Thyroid gland (tissue), 4 donors: ENCODE results near the gene RNASET2.

Source experiments
- POLR2A ChIP-seq, 2 donors: fragments of 450-650 bp; IDR thresholded peaks; one replicate each; pipeline ENCODE4 v1.6.1; 2017; ENCODE audit warnings: antibody characterized with exemption in 2 of 2, mild to moderate bottlenecking in 2 of 2, moderate library complexity in 1 of 2
- TF ChIP-seq, protein P1 (sequence below), 6 experiments: fragments of 200-600 bp in 3 of 6; fragments of 450-650 bp in 3 of 6; sonication (generic) in 3 of 6; IDR thresholded peaks; one replicate each; pipeline ENCODE4 v1.5.1; 2016 to 2019; ENCODE audit warnings: antibody characterized with exemption in 6 of 6, mild to moderate bottlenecking in 2 of 6, inconsistent platforms in 1 of 6, moderate library complexity in 1 of 6

DNA sequence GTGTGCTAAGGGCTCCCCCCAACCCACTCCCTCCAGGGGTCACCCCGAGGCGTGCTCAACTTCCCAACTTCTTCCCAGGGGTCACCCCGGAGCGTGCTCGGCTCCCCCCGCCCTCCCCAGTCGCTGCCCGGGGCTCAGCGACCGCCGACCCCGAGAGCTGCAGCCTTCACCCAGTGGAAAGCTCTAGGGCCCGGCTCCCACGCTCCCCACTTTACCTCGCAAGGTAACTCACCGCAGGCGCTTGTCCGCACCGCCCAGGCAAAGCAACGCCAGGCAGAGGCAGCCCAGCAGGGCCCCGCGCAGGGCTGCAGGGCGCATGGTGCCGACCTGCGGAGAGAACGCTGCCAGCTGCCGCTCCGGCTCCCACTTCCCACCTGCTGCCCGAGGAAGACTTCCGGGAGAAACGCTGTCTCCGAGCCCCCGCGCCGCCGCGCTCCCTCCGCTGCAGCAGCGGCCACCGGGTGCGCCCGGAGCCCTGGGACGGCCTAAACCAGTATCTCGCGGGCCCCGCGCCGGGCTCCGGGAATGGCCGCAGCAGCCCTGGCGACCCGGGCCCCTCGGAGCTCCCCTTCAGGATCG lies 396 bp downstream of the RNASET2 start:
- TF ChIP-seq POLR2A (IDR thresholded peaks at IDR 0.05), result no peak
- TF ChIP-seq, protein P1, sequence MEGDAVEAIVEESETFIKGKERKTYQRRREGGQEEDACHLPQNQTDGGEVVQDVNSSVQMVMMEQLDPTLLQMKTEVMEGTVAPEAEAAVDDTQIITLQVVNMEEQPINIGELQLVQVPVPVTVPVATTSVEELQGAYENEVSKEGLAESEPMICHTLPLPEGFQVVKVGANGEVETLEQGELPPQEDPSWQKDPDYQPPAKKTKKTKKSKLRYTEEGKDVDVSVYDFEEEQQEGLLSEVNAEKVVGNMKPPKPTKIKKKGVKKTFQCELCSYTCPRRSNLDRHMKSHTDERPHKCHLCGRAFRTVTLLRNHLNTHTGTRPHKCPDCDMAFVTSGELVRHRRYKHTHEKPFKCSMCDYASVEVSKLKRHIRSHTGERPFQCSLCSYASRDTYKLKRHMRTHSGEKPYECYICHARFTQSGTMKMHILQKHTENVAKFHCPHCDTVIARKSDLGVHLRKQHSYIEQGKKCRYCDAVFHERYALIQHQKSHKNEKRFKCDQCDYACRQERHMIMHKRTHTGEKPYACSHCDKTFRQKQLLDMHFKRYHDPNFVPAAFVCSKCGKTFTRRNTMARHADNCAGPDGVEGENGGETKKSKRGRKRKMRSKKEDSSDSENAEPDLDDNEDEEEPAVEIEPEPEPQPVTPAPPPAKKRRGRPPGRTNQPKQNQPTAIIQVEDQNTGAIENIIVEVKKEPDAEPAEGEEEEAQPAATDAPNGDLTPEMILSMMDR (IDR thresholded peaks at IDR 0.05), result no peak
